Measurements from ENCODE around the gene MRPS15. TPM values are rescaled to one million over a fixed set of nuclear protein-coding genes. Genes with fewer than 3 reads are reported as not detected.

MRPS15 gene
- total and polyA plus RNA-seq, 2 donors = 60.4 to 80.7 TPM

DNA sequence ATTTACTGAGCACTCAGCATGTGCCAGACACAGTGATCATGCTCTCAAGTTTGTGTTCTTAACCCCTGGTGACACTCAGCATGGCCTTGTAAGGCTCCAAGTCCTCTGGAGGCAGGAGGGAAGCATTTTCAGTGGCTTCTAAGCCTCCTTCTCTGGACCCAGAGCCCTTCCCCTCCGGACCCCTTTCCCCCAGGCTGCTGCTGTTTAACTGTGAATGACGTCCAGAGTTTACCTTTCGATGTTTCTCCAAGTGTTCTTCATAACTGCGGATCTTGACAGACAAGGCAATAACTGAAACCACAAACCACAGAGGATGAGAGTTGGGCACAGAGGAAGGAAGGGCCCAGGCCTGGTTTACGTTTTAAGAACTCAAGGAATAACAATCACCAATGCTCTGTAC is 6.5 kb downstream of the MRPS15 start:
- H3K4me1 ChIP-seq (ENCODE audit: control insufficient read depth in 2 of 2, insufficient read depth in 2 of 2, low read length in 2 of 2) = peaks cover 4 to 19% of the 10 kb centered on the region in 2 donors
- 6% methylated on average over 5 of the region's 5 CpGs for WGBS

DNA sequence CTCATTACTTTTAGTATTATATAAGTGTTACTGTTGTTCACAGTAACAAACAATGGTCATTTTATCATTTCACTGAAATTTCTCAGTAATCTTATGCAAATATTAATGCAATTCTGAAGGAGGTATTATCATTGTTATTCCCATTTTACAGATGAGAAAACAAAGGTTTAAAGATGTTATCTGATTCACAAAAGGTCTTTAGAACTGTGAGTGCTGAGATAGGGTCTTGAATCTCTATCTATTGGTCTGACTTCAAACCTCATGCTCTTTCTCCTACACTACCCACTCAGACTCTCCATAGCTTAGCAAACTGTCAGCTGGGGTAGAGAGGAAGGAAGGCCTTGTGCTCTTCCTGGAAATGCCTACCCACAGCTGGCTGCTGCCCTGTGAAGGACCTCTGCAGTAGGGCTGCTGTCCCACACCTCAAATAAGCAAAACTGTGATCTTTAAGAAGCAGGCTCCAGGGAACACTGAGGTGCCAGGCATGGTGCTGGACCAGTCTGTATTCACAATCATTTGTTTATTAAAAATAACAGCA is 7.7 kb downstream of the MRPS15 start:
- Histone ChIP-seq H3K27me3 (ENCODE audit: control insufficient read depth in 2 of 2, insufficient read depth in 1 of 2, low read length in 1 of 2) (no peaks in the 10 kb centered on the region), H3K4me3 (ENCODE audit: low read length in 2 of 2) (no peak overlapping the region), H3K4me1 (ENCODE audit: control insufficient read depth in 2 of 2, insufficient read depth in 2 of 2, low read length in 2 of 2) (peaks cover 4 to 19% of the 10 kb centered on the region in 2 donors), H3K36me3 (ENCODE audit: control insufficient read depth in 2 of 2, insufficient read depth in 2 of 2, low read length in 1 of 2) (peaks cover 34 to 50% of the 10 kb centered on the region in 2 donors), H3K27ac (ENCODE audit: low read depth in 1 of 2, low read length in 1 of 2) (no peak overlapping the region), H3K9me3 (ENCODE audit: control insufficient read depth in 2 of 2, insufficient read depth in 1 of 2, low read length in 1 of 2) (no peaks in the 10 kb centered on the region)
- no peak for DNase-seq (ENCODE audit: low read depth in 6 of 9, low spot score in 9 of 9)

More for the DNA sequence above, 6.5 kb downstream of the MRPS15 start:
- DNase-seq (ENCODE audit: low read depth in 6 of 9, low spot score in 9 of 9) = peak in 3 of 9 donors; percentile 37 to 69 (median 43)
- Histone ChIP-seq H3K9me3 (ENCODE audit: control insufficient read depth in 2 of 2, insufficient read depth in 1 of 2, low read length in 1 of 2) (no peaks in the 10 kb centered on the region), H3K36me3 (ENCODE audit: control insufficient read depth in 2 of 2, insufficient read depth in 2 of 2, low read length in 1 of 2) (peaks cover 40 to 59% of the 10 kb centered on the region in 2 donors), H3K27me3 (ENCODE audit: control insufficient read depth in 2 of 2, insufficient read depth in 1 of 2, low read length in 1 of 2) (no peaks in the 10 kb centered on the region), H3K4me3 (ENCODE audit: low read length in 2 of 2) (no peak overlapping the region), H3K27ac (ENCODE audit: low read depth in 1 of 2, low read length in 1 of 2) (peak overlapping the region in 1 of 2 donors; percentile 32)

DNA sequence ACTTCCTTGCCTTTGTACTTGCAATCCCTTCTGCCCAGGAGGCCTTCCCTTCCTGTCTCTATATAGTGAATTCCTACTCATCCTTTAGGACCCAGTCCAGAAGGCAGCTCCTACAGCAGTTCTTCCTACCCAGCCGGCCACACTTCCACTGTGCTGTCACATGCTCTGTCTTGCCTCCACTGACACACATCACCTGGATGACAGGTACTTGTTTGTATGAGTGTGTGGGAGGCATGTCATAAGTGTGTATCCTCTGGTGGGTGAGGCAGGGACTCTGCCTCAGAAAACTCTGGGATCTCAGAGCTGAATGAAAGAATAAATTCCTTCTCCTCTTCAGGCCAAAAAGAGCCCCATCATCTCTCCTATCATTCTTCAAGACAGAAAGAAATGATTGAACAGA is 8.8 kb downstream of the MRPS15 start:
- 96% methylated on average over 1 of the region's 1 CpG for WGBS
- no peak for DNase-seq (ENCODE audit: low read depth in 6 of 9, low spot score in 9 of 9)
- H3K36me3 ChIP-seq (ENCODE audit: control insufficient read depth in 2 of 2, insufficient read depth in 2 of 2, low read length in 1 of 2) = peaks cover 28 to 42% of the 10 kb centered on the region in 2 donors

DNA sequence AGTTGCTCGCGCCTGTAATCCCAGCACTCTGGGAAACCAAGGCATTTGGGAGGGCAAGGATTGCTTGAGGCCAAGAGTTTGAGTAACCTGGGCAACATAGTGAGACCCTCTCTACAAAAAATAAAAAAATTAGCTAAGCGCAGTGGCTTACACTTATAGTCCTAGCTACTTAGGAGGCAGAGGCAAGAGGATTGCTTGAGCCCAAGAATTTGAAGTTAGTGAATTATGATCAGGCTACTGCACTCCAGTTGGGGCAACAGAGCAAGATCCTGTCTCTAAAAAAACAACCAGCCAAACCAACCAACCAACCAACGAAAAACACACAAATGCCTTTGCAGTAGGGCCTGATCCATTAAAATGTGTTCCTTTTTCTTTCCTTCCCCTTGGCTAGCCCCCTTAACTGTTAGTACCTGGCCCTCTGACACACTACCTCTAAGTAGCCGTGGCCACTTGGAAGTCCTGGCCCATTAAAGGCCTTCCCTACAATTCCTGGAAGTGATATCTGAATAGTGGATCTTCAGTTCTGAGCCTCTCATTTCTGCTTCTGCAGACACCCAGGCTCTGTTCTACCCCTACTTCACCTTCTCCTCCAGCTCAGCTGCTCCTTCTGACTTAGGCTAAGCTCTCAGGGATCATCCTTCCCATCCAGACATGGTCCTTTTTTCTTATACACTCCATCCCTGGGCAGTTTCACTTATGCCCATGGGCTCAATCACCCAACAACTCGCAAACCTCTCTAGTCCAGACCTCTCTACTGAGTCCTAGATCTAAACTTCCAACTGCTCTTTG is 10.4 kb downstream of the MRPS15 start:
- no peak overlapping the region for H3K27ac ChIP-seq (ENCODE audit: low read depth in 1 of 2, low read length in 1 of 2)
- H3K4me1 ChIP-seq (ENCODE audit: control insufficient read depth in 2 of 2, insufficient read depth in 2 of 2, low read length in 2 of 2) = peaks cover 4 to 24% of the 10 kb centered on the region in 2 donors
- H3K9me3 ChIP-seq (ENCODE audit: control insufficient read depth in 2 of 2, insufficient read depth in 1 of 2, low read length in 1 of 2) = peaks cover 0 to 4% of the 10 kb centered on the region in 2 donors
- no peak for DNase-seq (ENCODE audit: low read depth in 6 of 9, low spot score in 9 of 9)
- WGBS = 97% methylated on average over 6 of the region's 6 CpGs
- H3K36me3 ChIP-seq (ENCODE audit: control insufficient read depth in 2 of 2, insufficient read depth in 2 of 2, low read length in 1 of 2) = peaks cover 26 to 33% of the 10 kb centered on the region in 2 donors
- H3K27me3 ChIP-seq (ENCODE audit: control insufficient read depth in 2 of 2, insufficient read depth in 1 of 2, low read length in 1 of 2) = no peaks in the 10 kb centered on the region
- no peak overlapping the region for H3K4me3 ChIP-seq (ENCODE audit: low read length in 2 of 2)

More for the DNA sequence above, 8.8 kb downstream of the MRPS15 start:
- Histone ChIP-seq H3K27me3 (ENCODE audit: control insufficient read depth in 2 of 2, insufficient read depth in 1 of 2, low read length in 1 of 2) (no peaks in the 10 kb centered on the region), H3K4me1 (ENCODE audit: control insufficient read depth in 2 of 2, insufficient read depth in 2 of 2, low read length in 2 of 2) (peaks cover 4 to 22% of the 10 kb centered on the region in 2 donors), H3K27ac (ENCODE audit: low read depth in 1 of 2, low read length in 1 of 2) (no peak overlapping the region), H3K4me3 (ENCODE audit: low read length in 2 of 2) (no peak overlapping the region), H3K9me3 (ENCODE audit: control insufficient read depth in 2 of 2, insufficient read depth in 1 of 2, low read length in 1 of 2) (no peaks in the 10 kb centered on the region)

DNA sequence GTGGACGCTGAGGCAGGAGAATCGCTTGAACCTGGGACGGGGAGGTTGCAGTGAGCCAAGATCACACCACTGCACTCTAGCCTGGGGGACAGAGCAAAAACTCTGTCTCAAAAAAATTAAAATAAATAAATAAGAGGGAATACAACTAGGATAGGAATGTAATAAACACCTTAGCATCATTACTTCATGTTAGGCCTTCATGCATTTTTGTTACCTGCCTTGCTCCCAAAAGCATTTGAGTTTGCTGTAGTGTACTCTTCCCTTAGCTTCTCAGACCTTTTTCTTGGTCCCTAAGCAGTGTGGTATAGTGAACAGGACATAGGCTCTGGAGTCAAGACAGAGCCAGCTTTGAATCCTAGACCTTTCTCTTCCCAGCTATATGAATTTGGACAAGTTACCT is 11.1 kb downstream of the MRPS15 start:
- H3K4me3 ChIP-seq (ENCODE audit: low read length in 2 of 2) = no peak overlapping the region
- WGBS = 96% methylated on average over 3 of the region's 3 CpGs
- no peaks in the 10 kb centered on the region for H3K27me3 ChIP-seq (ENCODE audit: control insufficient read depth in 2 of 2, insufficient read depth in 1 of 2, low read length in 1 of 2)
- peaks cover 4 to 16% of the 10 kb centered on the region in 2 donors for H3K4me1 ChIP-seq (ENCODE audit: control insufficient read depth in 2 of 2, insufficient read depth in 2 of 2, low read length in 2 of 2)
- H3K9me3 ChIP-seq (ENCODE audit: control insufficient read depth in 2 of 2, insufficient read depth in 1 of 2, low read length in 1 of 2) = peaks cover 0 to 4% of the 10 kb centered on the region in 2 donors
- DNase-seq (ENCODE audit: low read depth in 6 of 9, low spot score in 9 of 9) = no peak
- H3K36me3 ChIP-seq (ENCODE audit: control insufficient read depth in 2 of 2, insufficient read depth in 2 of 2, low read length in 1 of 2) = peaks cover 24 to 33% of the 10 kb centered on the region in 2 donors
- no peak overlapping the region for H3K27ac ChIP-seq (ENCODE audit: low read depth in 1 of 2, low read length in 1 of 2)

DNA sequence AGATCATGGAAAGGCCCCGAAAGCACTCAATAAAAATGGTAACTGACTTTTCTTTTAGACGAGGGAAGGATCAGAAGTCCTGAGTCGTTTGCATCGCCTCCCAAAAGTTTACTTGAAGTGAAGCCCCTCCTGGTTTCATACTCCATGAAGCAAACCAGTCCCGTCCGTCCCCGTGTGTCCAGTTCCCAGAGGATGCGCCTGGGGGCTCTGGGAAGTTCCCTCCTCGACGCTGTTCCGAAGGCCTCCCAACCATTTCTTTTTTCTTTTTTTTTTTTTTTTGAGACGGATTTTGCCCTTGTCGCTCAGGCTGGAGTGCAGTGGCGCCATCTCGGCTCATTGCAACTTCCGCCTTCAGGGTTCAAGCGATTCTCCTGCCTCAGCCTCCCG is 13.3 kb downstream of the MRPS15 start:
- Histone ChIP-seq H3K36me3 (ENCODE audit: control insufficient read depth in 2 of 2, insufficient read depth in 2 of 2, low read length in 1 of 2) (peaks cover 17 to 20% of the 10 kb centered on the region in 2 donors), H3K9me3 (ENCODE audit: control insufficient read depth in 2 of 2, insufficient read depth in 1 of 2, low read length in 1 of 2) (peaks cover 0 to 4% of the 10 kb centered on the region in 2 donors), H3K27ac (ENCODE audit: low read depth in 1 of 2, low read length in 1 of 2) (peak overlapping the region; percentile 86 to 94), H3K4me1 (ENCODE audit: control insufficient read depth in 2 of 2, insufficient read depth in 2 of 2, low read length in 2 of 2) (peaks cover 0 to 11% of the 10 kb centered on the region in 2 donors), H3K4me3 (ENCODE audit: low read length in 2 of 2) (peak overlapping the region; percentile 68 to 87), H3K27me3 (ENCODE audit: control insufficient read depth in 2 of 2, insufficient read depth in 1 of 2, low read length in 1 of 2) (no peaks in the 10 kb centered on the region)
- DNase-seq (ENCODE audit: low read depth in 6 of 9, low spot score in 9 of 9) = no peak
- WGBS = 51% methylated on average over 18 of the region's 18 CpGs

DNA sequence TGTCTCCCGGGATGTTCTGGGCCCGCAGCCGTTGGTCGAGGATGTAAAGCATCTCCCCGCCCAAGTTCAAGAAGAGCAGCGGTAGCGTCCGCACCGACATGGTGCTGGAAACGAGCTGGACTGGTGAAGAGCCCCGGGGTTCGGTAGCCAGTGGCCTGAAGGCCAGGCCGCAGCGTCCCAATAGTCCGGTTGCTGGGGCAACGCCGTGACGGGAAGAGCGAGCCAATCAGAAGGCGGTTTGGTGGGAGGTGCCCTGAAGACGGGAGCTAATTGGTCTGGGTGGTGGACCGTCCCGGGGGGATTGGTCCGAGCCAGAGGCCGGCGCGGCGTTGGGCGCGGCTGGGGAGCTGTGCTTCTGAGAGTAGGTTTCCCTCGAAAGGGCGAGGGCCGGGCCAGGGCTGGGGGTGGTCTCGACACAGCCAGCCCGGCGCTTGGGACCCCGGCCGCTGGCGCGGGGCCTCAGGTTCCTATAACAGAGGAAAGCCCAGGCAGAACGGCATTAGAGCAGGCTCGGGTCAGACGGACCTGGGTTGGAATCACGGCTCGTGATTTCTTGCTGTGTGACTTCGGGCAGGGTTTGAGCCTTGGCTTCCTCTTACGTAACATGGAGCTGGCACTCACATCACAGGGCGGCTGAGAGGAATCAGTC is 13.8 kb downstream of the MRPS15 start, which contains the start of gene OSCP1:
Gene OSCP1, minus strand, starts transcription at position 182 of the 649 bp plus-strand sequence. Its CDS starts 82 bp downstream, at position 100.
- Histone ChIP-seq H3K27ac (ENCODE audit: low read depth in 1 of 2, low read length in 1 of 2) (peak within 1 kb of the TSS; percentile 86 to 94), H3K36me3 (ENCODE audit: control insufficient read depth in 2 of 2, insufficient read depth in 2 of 2, low read length in 1 of 2) (peaks cover 12 to 15% of the 10 kb centered on the region in 2 donors), H3K4me1 (ENCODE audit: control insufficient read depth in 2 of 2, insufficient read depth in 2 of 2, low read length in 2 of 2) (peaks cover 0 to 11% of the 10 kb centered on the region in 2 donors), H3K4me3 (ENCODE audit: low read length in 2 of 2) (peak within 1 kb of the TSS; percentile 68 to 87), H3K9me3 (ENCODE audit: control insufficient read depth in 2 of 2, insufficient read depth in 1 of 2, low read length in 1 of 2) (peaks cover 0 to 4% of the 10 kb centered on the region in 2 donors), H3K27me3 (ENCODE audit: control insufficient read depth in 2 of 2, insufficient read depth in 1 of 2, low read length in 1 of 2) (no peaks in the 10 kb centered on the region)
- 1% methylated on average over 48 of the region's 48 CpGs for WGBS
- peak; percentile 73 to 93 (median 85) for DNase-seq (ENCODE audit: low read depth in 6 of 9, low spot score in 9 of 9)

DNA sequence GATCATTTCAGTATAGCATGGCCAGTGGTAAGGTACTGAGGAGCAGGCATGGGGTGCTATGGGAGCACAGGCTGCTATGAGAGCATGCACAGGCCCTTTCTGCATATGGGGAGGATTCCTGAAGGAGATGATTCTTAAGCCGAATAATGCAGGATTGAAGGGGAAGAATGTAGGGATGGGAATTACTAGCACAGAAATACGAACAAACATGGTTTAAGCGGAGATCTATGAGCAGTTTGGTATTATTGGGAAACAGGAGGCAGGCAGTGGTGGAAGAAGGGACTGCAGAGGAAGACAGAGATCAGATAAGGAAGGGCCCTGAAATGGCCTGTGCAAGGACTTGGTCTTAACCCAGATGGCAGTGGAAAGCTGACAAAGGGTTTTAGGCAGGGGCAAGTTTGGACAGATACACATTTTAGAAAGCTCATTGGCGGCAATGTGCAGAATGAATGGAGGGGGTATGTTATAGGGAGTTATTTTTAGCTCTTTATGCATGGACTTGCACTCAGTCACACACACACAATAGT is 15.6 kb downstream of the MRPS15 start:
- Histone ChIP-seq H3K27ac (ENCODE audit: low read depth in 1 of 2, low read length in 1 of 2) (no peak overlapping the region), H3K4me3 (ENCODE audit: low read length in 2 of 2) (no peak overlapping the region), H3K36me3 (ENCODE audit: control insufficient read depth in 2 of 2, insufficient read depth in 2 of 2, low read length in 1 of 2) (no peaks in the 10 kb centered on the region), H3K9me3 (ENCODE audit: control insufficient read depth in 2 of 2, insufficient read depth in 1 of 2, low read length in 1 of 2) (peaks cover 0 to 4% of the 10 kb centered on the region in 2 donors), H3K4me1 (ENCODE audit: control insufficient read depth in 2 of 2, insufficient read depth in 2 of 2, low read length in 2 of 2) (peaks cover 0 to 11% of the 10 kb centered on the region in 2 donors), H3K27me3 (ENCODE audit: control insufficient read depth in 2 of 2, insufficient read depth in 1 of 2, low read length in 1 of 2) (no peaks in the 10 kb centered on the region)
- DNase-seq (ENCODE audit: low read depth in 6 of 9, low spot score in 9 of 9) = no peak
- WGBS = 94% methylated on average over 4 of the region's 4 CpGs

All from thymus (tissue), 11 donors.